Suppressor macrophage treated with lipopolysaccharide for 1 hour (primary cell): ENCODE results near the gene CRAMP1.
"Not testable (repeated sequence)": the region's sequence is repeated elsewhere in the genome, so short reads cannot be mapped to it uniquely, and the experiment has no call there.

Experiments
- DNase-seq, 3 donors: peaks; one replicate each; pipeline ENCODE4 v3.0.0-alpha.2; 2020 to 2022

CRAMP1 gene

GRCh38 chr16:1690810-1691209 is 78.7 kb downstream of the CRAMP1 start:
- no peak for DNase-seq

- peak; percentile 9 to 49 (median 40) for DNase-seq
These were observed 79.1 kb downstream of the CRAMP1 start for GRCh38 chr16:1691276-1691675.

GRCh38 chr16:1691956-1692355 is 79.8 kb downstream of the CRAMP1 start:
- peak; percentile 73 to 81 (median 75) for DNase-seq

GRCh38 chr16:1696863-1697262 is 84.7 kb downstream of the CRAMP1 start:
- DNase-seq: peak in 1 of 3 donors; percentile 14

- DNase-seq: no peak
These were observed 86.5 kb downstream of the CRAMP1 start for GRCh38 chr16:1698680-1699079.

GRCh38 chr16:1700246-1700645 is 88.1 kb downstream of the CRAMP1 start:
- no peak for DNase-seq

GRCh38 chr16:1701216-1701878 is 89.2 kb downstream of the CRAMP1 start:
- DNase-seq: no peak

GRCh38 chr16:1705324-1705687 is 93.1 kb downstream of the CRAMP1 start:
- DNase-seq: not testable (repeated sequence)

GRCh38 chr16:1705688-1706385 is 93.7 kb downstream of the CRAMP1 start, which contains the start of gene MAPK8IP3:
Gene MAPK8IP3, plus strand, starts transcription at chr16:1706195. Its CDS starts 145 bp downstream, at chr16:1706340.
- peak; percentile 92 to 98 (median 96) for DNase-seq

- DNase-seq: peak; percentile 35 to 49 (median 40)
These were observed 94.4 kb downstream of the CRAMP1 start for GRCh38 chr16:1706386-1707192.

GRCh38 chr16:1707193-1707790 is 95.1 kb downstream of the CRAMP1 start:
- DNase-seq: peak in 1 of 3 donors; percentile 23

GRCh38 chr16:1708083-1708767 is 96.1 kb downstream of the CRAMP1 start:
- no peak for DNase-seq

GRCh38 chr16:1708768-1709180 is 96.6 kb downstream of the CRAMP1 start:
- no peak for DNase-seq

- DNase-seq: no peak
These were observed 97.2 kb downstream of the CRAMP1 start for GRCh38 chr16:1709356-1709755.

GRCh38 chr16:1710811-1711507 is 98.8 kb downstream of the CRAMP1 start:
- no peak for DNase-seq

GRCh38 chr16:1712791-1713261 is 100.7 kb downstream of the CRAMP1 start:
- peak in 1 of 3 donors; percentile 40 for DNase-seq

GRCh38 chr16:1713331-1713730 is 101.2 kb downstream of the CRAMP1 start:
- no peak for DNase-seq

GRCh38 chr16:1713933-1714332 is 101.8 kb downstream of the CRAMP1 start:
- DNase-seq: no peak

GRCh38 chr16:1715220-1715619 is 103.1 kb downstream of the CRAMP1 start:
- DNase-seq: no peak

- not testable (repeated sequence) for DNase-seq
These were observed 106.1 kb downstream of the CRAMP1 start for GRCh38 chr16:1718236-1718635.

GRCh38 chr16:1719559-1720229 is 107.5 kb downstream of the CRAMP1 start:
- DNase-seq: peak; percentile 30 to 48 (median 37)
